8988T (cell line): Measurements from ENCODE around the gene BHLHE40.
"Not testable (repeated sequence)": the region's sequence is repeated elsewhere in the genome, so short reads cannot be mapped to it uniquely, and the experiment has no call there.

Experiments
- DNase-seq: peaks from one replicate; pipeline ENCODE4 v3.0.0; 2011

Gene BHLHE40

DNA sequence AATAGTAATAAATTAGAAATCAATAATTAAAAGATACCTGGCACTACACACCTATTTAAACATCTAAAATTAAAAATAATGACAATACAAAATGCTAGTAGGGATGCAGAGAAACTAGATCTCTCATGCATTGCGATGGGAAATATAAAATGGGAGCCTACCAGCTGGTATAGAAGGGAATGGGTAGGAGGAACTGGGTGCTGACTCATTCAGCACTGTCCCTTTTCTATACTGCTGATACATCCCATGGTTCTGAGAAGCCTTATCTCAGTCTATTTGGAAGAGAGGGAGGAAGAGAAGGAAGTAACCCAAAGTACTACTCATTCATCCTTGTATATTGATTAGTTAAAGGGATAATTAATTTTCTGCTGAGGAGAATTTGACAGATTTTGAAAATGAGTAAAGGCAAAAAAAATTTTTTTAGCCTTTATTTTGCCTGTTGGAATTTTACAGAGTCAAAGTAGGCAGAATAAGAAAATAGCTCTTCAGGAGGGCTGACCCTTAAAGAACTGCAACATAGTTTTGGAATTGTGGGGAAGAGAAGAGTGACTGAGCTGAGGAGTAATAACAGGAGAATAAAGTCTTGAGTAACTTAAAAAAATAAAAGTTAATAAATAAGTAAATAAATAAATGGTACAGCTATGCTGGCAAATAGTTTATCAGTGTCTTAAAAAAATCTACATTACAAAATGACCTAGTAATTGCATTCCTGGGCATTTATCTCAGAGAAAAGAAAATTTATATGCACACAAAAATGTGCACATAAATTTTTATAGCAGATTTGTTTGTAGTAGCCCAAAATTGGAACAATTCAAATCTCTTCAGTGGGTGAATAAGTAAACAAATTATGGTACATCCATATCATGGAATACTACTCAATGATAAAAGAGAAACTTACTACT lies 15.3 kb upstream of the BHLHE40 start:
- DNase-seq, result no peak

DNA sequence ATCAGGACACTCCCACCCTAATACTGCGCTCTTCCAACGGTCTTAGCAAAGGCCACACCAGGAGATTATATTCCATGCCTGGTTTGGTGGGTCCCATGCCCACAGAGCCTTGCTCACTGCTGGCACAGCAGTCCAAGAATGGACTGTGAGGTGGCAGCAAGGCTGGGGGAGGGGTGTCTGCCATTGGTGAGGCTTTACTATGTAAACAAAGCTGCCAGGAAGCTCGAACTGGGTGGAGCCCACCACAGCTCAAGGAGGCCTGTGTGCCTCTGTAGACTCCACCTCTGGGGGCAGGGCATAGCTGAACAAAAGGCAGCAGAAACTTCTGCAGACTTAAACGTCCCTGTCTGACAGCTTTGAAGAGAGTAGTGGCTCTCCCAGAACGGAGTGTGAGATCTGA lies 13.2 kb upstream of the BHLHE40 start:
- DNase-seq, result not testable (repeated sequence)

- not testable (repeated sequence) for DNase-seq
These were observed 11.6 kb upstream of the BHLHE40 start for GRCh38 chr3:4967683-4968082.

DNA sequence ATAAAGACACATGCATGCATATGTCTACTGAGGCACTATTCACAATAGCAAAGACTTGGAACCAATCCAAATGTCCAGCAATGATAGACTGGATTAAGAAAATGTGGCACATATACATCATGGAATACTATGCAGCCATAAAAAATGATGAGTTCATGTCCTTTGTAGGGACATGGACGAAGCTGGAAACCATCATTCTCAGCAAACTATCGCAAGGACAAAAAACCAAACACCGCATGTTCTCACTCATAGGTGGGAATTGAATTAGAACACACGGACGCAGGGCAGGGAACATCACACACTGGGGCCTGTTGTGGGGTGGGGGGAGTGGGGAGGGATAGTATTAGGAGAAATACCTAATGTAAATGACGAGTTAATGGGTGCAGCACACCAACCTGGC lies 7.8 kb upstream of the BHLHE40 start:
- DNase-seq, result not testable (repeated sequence)

DNA sequence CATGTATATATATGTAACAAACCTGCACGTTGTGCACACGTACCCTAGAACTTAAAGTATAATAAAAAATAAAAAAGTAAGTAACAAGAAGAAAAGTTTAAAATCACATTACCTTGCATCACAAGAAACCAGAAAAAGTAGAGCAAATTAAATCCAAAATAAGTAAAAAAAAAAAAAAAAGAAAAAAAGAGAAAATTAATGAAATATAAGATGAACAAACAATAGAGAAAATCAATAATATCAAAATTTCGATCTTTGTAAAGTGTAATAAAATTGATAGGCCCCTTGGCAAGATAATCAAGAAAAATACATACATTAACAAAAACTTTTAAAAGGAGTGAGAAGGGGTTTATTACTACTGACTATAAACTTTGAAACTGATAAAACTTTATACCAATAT lies 7.4 kb upstream of the BHLHE40 start:
- no peak for DNase-seq

GRCh38 chr3:4972652-4973643 lies 6.3 kb upstream of the BHLHE40 start:
- DNase-seq, result no peak

DNA sequence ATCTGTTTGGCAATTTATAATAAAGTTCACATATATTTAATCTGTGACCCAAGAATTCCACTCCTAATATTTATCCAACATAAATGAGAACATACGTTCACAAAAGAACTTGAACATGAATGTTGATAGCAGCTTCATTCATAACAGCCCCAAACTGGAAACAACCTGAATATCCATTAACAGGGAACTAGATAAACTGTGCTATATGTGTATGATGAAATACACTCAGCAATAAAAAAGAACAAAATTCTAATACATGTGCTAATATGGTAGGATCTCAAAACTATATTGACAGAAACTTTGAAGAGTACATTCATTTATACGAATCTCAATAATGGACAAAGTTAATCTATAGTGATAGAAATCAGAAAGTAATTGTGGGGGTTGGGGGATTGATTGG lies 5.1 kb upstream of the BHLHE40 start:
- no peak for DNase-seq

GRCh38 chr3:4976109-4976508 lies 3.1 kb upstream of the BHLHE40 start:
- peak; percentile 57 for DNase-seq

GRCh38 chr3:4977001-4977852 lies 2.0 kb upstream of the BHLHE40 start:
- DNase-seq, result peak; percentile 53

- DNase-seq, result no peak
These were observed 1.4 kb upstream of the BHLHE40 start for GRCh38 chr3:4977853-4978203.

- DNase-seq, result peak; percentile 92
These were observed 852 bp upstream of the BHLHE40 start for GRCh38 chr3:4978204-4978965.

DNA sequence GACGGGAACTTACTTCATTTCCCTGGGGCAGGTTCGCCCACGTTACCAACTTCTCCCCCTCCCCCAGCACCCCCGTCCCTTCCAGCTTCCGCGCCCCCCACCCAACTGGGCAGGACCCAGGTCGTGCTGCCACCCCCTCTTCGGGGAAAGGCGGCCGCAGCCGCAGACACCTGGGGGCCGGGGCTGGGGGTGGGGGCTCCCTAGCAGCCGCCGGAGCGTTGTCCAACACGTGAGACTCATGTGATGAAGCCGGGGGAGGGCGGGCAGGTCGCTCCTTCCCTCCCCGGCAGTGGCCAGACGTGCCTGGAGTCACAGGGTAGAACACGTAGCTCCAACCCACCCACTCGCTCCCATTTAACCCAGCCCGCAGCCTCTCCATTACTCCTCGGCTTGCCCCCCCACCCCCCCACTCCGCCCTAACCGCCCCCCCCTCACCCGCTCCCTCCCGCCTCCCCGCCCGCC lies 240 bp upstream of the BHLHE40 start:
- peak; percentile 78 for DNase-seq

DNA sequence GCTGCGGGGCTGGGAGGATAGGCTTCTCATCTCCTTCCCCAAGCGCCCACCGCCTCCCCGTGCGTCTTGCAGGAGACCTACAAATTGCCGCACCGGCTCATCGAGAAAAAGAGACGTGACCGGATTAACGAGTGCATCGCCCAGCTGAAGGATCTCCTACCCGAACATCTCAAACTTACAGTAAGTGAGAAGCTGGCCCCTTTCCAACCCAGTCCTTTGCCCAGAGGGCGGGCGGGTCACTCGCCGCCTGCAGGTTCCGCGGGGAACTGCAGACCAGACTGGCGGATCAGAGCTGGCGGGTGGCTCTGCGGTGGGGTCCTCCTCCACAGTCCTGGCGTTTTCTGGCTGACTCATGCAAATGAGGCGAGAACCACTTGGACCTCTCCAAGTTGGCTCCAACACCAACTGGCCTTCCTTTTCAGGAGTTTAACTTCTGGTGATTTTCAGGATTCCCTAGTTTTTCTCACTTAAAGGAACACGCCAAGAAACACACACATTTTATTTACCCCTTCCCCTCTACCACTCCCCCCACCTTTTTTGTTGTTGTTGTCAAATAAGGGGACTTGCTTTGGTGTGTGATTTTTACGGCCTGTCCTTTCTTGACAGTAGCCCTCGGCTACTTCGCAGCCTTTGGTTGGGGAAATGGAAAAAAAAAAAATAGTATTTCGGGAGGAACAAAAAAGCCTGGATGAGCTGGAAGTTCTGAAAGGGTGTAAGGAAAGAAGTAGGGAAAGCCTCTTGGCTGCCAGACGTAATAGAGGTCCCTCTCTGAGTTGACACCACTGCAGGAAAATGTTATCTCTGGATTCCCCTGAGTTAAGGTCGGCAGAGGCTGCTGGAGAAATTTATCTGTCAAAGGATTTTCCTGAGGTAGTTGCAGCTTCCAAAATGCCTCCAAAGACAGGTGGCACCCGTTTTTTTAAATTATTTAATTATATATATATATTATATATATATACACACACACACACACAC lies 1.3 kb downstream of the BHLHE40 start:
- DNase-seq, result peak; percentile 59

DNA sequence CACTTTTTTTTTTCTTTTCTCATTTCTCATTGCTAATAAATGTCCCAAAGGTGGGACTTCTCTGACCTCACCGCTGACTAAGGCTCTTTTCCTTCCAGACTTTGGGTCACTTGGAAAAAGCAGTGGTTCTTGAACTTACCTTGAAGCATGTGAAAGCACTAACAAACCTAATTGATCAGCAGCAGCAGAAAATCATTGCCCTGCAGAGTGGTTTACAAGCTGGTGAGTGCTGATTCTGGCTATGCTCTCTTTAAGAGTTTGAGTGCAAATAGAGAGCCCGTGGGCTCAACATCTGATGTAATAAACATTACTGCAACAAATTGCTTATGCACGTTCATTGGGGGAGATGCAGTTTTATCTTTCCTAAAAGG lies 2.0 kb downstream of the BHLHE40 start:
- no peak for DNase-seq

- DNase-seq, result no peak
These were observed 2.6 kb downstream of the BHLHE40 start for GRCh38 chr3:4981665-4982494.

DNA sequence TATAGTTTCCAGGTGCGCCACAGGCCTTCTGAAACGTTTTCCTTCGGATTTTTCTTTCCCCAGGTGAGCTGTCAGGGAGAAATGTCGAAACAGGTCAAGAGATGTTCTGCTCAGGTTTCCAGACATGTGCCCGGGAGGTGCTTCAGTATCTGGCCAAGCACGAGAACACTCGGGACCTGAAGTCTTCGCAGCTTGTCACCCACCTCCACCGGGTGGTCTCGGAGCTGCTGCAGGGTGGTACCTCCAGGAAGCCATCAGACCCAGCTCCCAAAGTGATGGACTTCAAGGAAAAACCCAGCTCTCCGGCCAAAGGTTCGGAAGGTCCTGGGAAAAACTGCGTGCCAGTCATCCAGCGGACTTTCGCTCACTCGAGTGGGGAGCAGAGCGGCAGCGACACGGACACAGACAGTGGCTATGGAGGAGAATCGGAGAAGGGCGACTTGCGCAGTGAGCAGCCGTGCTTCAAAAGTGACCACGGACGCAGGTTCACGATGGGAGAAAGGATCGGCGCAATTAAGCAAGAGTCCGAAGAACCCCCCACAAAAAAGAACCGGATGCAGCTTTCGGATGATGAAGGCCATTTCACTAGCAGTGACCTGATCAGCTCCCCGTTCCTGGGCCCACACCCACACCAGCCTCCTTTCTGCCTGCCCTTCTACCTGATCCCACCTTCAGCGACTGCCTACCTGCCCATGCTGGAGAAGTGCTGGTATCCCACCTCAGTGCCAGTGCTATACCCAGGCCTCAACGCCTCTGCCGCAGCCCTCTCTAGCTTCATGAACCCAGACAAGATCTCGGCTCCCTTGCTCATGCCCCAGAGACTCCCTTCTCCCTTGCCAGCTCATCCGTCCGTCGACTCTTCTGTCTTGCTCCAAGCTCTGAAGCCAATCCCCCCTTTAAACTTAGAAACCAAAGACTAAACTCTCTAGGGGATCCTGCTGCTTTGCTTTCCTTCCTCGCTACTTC lies 3.8 kb downstream of the BHLHE40 start:
- DNase-seq, result no peak

DNA sequence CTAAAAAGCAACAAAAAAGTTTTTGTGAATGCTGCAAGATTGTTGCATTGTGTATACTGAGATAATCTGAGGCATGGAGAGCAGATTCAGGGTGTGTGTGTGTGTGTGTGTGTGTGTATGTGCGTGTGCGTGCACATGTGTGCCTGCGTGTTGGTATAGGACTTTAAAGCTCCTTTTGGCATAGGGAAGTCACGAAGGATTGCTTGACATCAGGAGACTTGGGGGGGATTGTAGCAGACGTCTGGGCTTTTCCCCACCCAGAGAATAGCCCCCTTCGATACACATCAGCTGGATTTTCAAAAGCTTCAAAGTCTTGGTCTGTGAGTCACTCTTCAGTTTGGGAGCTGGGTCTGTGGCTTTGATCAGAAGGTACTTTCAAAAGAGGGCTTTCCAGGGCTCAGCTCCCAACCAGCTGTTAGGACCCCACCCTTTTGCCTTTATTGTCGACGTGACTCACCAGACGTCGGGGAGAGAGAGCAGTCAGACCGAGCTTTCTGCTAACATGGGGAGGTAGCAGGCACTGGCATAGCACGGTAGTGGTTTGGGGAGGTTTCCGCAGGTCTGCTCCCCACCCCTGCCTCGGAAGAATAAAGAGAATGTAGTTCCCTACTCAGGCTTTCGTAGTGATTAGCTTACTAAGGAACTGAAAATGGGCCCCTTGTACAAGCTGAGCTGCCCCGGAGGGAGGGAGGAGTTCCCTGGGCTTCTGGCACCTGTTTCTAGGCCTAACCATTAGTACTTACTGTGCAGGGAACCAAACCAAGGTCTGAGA lies 4.7 kb downstream of the BHLHE40 start:
- DNase-seq, result no peak

DNA sequence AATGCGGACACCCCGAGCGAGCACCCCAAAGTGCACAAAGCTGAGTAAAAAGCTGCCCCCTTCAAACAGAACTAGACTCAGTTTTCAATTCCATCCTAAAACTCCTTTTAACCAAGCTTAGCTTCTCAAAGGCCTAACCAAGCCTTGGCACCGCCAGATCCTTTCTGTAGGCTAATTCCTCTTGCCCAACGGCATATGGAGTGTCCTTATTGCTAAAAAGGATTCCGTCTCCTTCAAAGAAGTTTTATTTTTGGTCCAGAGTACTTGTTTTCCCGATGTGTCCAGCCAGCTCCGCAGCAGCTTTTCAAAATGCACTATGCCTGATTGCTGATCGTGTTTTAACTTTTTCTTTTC lies 5.3 kb downstream of the BHLHE40 start:
- DNase-seq, result no peak
